NCI-H69 (cell line): ENCODE measurements around the gene ALAD.
"Not testable (repeated sequence)": the region's sequence is repeated elsewhere in the genome, so short reads cannot be mapped to it uniquely, and the experiment has no call there.

Experiments used
- DNase-seq: peaks from one replicate; lab custom pipeline; 2025; lab: John Stamatoyannopoulos, UW

ALAD gene

DNA sequence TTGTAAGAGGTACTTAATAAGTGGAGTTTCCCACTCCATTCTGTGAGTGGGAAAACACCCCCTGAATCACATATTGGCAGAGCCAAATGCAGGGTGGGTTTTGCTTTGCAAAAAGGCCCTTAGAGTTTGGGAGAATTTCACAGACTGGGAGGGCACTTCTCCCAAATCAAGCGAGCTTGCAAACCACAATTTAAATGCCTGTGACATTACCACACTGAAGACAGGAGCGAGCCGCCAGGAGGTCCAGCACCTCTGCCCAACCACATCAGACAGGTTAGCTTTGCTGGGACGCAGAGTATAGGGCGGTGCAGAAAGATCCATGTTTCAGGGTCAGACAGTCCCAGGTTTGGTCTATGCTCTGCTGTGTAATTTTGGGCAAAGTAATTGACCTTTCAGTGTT is 2.3 kb downstream of the ALAD start:
- DNase-seq, result no peak

DNA sequence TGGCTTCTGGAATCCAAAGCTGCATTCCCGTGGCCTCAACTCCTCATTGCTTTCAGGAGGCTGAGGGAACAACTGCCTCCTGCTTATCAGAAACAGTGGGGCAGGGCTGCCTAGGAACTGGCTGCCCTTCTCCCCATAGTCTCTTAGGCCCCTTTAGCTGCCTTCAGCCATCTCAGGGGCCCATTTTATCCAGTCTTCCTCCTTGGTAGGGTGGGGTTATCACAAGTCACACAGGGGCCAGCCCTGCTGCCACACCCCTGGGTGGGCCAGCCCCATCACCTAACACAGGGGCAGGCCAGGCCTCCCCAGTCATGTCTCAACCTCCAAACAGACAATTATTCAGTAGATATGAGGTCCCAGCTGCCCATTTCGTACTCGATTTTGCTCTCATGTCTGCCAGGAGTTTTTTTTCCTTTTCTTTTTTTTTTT is 3.9 kb downstream of the ALAD start:
- no peak for DNase-seq

- no peak for DNase-seq
Observed at GRCh38 chr9:113395000-113395861, 5.9 kb downstream of the ALAD start.

DNA sequence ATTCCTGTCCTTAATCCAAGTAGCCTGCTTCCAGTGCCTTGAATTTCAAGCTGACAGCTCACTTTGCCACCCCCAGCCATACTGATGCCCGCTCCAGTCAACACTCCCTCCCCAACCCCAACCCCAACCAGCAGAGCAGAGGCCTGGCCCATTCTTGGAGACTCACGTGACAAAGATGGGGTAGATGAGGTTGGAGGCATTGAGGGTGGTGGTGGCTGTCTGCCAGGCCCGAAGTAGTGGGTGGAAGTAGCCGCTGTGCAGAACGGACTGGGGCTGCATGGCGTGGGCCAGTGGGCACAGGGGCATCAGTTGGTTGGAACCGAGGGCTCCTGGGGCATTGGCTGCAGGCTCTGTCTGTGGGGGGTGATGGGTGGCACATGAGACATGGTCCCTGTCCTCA is 7.8 kb downstream of the ALAD start:
- DNase-seq, result no peak

DNA sequence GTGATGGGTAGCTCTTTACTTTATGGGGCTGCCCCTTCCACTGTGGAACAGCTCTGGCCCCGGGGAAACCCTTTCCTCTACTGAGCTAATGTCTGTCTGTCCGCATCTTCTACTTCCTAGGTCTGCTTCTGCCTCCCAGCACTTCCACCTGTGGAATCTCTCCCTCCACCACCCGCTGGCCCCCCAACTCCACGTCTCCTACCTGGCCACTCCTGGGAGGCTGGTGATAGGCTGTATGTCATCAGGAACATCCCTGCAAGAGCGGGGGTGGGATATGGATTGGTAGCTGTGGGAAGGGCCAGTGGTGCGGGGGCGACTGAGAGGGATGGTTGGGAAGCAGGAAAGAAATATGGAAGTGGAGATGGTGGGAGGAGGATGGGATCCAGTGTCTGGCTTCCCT is 9.2 kb downstream of the ALAD start:
- no peak for DNase-seq

- DNase-seq, result no peak
Observed at GRCh38 chr9:113390192-113390960, 10.7 kb downstream of the ALAD start.

DNA sequence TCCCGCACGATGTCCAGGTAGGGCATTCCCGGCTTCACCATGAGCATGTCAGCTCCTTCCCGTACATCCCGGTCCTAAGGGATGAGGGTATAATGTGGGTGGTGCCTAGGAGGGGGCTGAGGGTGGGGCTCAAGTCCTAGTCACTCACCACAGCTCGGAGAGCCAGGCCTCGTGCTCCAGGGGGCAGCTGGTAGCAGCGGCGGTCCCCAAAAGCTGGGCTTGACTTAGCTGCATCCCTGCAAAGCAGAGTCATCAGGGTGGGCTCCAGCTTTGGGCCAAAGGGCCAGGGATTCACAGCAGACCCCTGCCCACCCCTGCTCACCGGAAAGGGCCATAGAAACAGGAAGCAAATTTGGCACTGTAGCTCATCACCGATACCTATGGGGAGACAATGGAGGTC is 11.6 kb downstream of the ALAD start:
- no peak for DNase-seq

DNA sequence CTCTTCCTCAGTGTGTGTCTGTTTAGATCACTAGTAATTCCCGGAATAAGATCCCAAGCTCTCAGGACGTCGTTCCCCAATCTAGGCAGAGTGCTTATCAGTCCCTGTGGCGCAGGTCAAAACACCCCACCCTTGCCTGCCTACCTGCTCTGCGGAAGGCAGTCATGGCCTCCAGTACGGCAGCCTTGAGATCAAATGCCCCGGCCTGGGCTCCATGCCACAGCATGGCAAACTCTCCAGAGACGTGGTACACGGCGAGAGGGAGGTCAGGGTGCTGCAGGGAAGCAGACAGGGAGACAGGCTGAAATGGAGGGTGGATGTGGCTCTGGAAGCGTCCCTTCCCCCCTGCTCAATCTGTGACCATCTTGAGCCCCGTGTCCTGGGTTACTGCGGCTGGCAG is 12.3 kb downstream of the ALAD start:
- DNase-seq, result no peak

GRCh38 chr9:113387560-113388230 is 13.4 kb downstream of the ALAD start:
- DNase-seq, result no peak

DNA sequence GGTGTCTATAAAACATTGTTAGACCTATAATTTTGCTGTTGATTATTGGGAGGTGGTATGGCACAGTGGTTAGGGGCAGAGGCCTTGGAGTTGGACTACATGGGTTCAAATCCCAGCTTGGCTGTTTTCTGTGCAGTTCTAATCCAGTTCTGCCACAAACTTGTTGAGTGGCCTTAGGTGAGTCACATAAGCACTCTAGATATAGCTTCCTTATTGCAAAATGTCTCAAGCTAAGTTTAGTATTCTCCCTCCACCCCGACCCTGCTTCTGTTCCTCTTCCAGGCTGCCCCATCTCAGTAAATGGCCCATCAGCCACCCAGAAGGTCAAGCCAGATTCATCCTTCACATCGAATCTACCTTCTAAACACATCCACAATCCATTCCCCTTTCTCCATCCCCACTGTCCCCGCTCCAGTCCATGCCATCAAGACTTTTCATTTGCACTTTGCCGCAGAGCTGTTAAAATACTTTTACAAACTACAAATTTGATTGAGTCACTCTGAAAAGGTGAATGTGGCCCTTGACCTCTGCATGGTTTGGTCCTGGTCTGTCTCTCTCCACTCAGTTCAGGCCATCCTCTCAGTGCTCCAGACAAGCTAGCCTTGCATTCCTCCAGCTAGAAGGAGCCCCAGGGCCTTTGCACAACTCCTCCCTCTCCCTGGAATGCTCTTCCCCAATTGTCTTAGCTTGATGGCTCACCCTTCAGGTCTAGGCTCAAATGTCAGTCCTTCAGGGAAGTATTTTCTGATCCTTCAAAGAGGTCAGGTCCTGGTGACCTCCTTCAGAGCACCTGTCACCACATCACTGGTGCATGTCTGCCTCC is 14.3 kb downstream of the ALAD start:
- no peak for DNase-seq

GRCh38 chr9:113381909-113382411 is 19.1 kb downstream of the ALAD start:
- DNase-seq, result no peak

DNA sequence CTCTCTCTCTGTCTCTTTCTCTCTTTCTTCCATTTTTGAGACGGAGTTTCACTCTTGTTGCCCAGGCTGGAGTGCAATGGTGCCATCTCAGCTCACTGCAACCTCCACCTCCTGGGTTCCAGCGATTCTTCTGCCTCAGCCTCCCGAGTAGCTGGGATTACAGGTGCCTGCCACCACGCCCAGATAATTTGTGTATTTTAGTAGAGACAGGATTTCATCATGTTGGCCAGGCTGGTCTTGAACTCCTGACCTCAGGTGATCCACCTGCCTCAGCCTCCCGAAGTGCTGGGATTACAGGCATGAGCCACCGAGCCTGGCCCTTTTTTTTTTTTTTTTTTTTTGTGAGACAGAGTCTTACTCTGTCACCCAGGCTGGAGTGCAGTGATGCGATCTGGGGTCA is 19.6 kb downstream of the ALAD start:
- not testable (repeated sequence) for DNase-seq

- DNase-seq, result peak; percentile 64
Observed at GRCh38 chr9:113380869-113381378, 20.2 kb downstream of the ALAD start.

GRCh38 chr9:113379829-113380210 is 21.3 kb downstream of the ALAD start:
- DNase-seq, result not testable (repeated sequence)

GRCh38 chr9:113379094-113379828 is 21.8 kb downstream of the ALAD start:
- DNase-seq, result not testable (repeated sequence)

GRCh38 chr9:113376634-113377567 is 24.2 kb downstream of the ALAD start, which contains the start of gene HDHD3:
Gene HDHD3, minus strand, starts transcription at chr9:113376986. Its CDS starts 2,632 bp downstream, at chr9:113374354.
- peak; percentile 93 for DNase-seq

- no peak for DNase-seq
Observed at GRCh38 chr9:113375057-113376023, 25.7 kb downstream of the ALAD start.
